Breast epithelium (tissue), 3 donors: Measurements from ENCODE around the gene CLEC19A.

Experiments used
- POLR2A ChIP-seq: fragments of 450-650 bp; IDR thresholded peaks from one replicate; pipeline ENCODE4 v1.6.1; 2016; ENCODE audit warnings: antibody characterized with exemption, mild to moderate bottlenecking, moderate library complexity
- POLR2AphosphoS5 ChIP-seq, 3 donors: sonication (generic); formaldehyde crosslinking; IDR thresholded peaks; one replicate each; pipeline ENCODE4 v1.6.1; 2017; ENCODE audit warnings: antibody characterized with exemption in 3 of 3
- TF ChIP-seq, protein P1 (sequence below), 3 donors: fragments of 450-650 bp; IDR thresholded peaks; one replicate each; pipeline ENCODE4 v1.5.1; 2016 to 2017; ENCODE audit warnings: antibody characterized with exemption in 3 of 3, mild to moderate bottlenecking in 3 of 3, moderate library complexity in 3 of 3

- TF ChIP-seq, protein P1, sequence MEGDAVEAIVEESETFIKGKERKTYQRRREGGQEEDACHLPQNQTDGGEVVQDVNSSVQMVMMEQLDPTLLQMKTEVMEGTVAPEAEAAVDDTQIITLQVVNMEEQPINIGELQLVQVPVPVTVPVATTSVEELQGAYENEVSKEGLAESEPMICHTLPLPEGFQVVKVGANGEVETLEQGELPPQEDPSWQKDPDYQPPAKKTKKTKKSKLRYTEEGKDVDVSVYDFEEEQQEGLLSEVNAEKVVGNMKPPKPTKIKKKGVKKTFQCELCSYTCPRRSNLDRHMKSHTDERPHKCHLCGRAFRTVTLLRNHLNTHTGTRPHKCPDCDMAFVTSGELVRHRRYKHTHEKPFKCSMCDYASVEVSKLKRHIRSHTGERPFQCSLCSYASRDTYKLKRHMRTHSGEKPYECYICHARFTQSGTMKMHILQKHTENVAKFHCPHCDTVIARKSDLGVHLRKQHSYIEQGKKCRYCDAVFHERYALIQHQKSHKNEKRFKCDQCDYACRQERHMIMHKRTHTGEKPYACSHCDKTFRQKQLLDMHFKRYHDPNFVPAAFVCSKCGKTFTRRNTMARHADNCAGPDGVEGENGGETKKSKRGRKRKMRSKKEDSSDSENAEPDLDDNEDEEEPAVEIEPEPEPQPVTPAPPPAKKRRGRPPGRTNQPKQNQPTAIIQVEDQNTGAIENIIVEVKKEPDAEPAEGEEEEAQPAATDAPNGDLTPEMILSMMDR (IDR thresholded peaks at IDR 0.05), result no peak
- TF ChIP-seq POLR2A (no peak), POLR2AphosphoS5 (IDR thresholded peaks at IDR 0.05) (no peak)
Observed at GRCh38 chr16:19269098-19269497, 16.4 kb upstream of the CLEC19A start.
